K562 (cell line): ENCODE results near the gene HCRT. TPM values are rescaled to one million over a fixed set of nuclear protein-coding genes. Genes with fewer than 3 reads are reported as not detected.

Source experiments
- BCOR ChIP-seq: fragments of 450-650 bp; IDR thresholded peaks from 2 replicates; pipeline ENCODE4 v1.6.1; 2016
- CHCHD3 ChIP-seq: fragments of 250-450 bp; sonication (Bioruptor Pico); IDR thresholded peaks from 2 replicates; pipeline ENCODE4 v2.1.2; 2022; ENCODE audit warnings: mild to moderate bottlenecking
- EHMT2 ChIP-seq: fragments of 450-650 bp; IDR thresholded peaks from 2 replicates; pipeline ENCODE4 v1.6.1; 2018; ENCODE audit warnings: antibody characterized with exemption
- ELF2 ChIP-seq: fragments of 250-450 bp; sonication (Bioruptor Pico); IDR thresholded peaks from 2 replicates; pipeline ENCODE4 v1.5.0; 2021; ENCODE audit warnings: mild to moderate bottlenecking
- GATAD2A ChIP-seq: fragments of 450-650 bp; IDR thresholded peaks from 2 replicates; pipeline ENCODE4 v1.6.1; 2017
- HLTF ChIP-seq: fragments of 450-650 bp; IDR thresholded peaks from 2 replicates; pipeline ENCODE4 v1.6.1; 2016
- LCOR ChIP-seq: sonication (generic); formaldehyde crosslinking; IDR thresholded peaks from 2 replicates; pipeline ENCODE4 v1.8.0; 2022; ENCODE audit warnings: mild to moderate bottlenecking, missing genetic modification reagents
- NFE2 ChIP-seq: IDR thresholded peaks from 2 replicates; pipeline ENCODE4 v1.6.1; 2014; ENCODE audit warnings: antibody characterized with exemption, low read depth
- NKRF ChIP-seq: fragments of 450-650 bp; IDR thresholded peaks from 2 replicates; pipeline ENCODE4 v1.6.1; 2016; ENCODE audit warnings: borderline replicate concordance
- POLR2B ChIP-seq: fragments of 450-650 bp; IDR thresholded peaks from 2 replicates; pipeline ENCODE4 v1.6.1; 2018; ENCODE audit warnings: low read depth; ENCODE audit not compliant: partially characterized antibody
- RAD21 ChIP-seq, 2 experiments: fragments of 250-450 bp in 1 of 2; fragments of 450-650 bp in 1 of 2; sonication (Bioruptor Pico) in 1 of 2; formaldehyde crosslinking in 1 of 2; IDR thresholded peaks in 1 of 2; conservative IDR thresholded peaks in 1 of 2; 2 replicates each; pipeline versions ENCODE4 v1.4.0 to v1.8.0; 2020 to 2022; ENCODE audit warnings: mild to moderate bottlenecking in 2 of 2, moderate library complexity in 1 of 2
- SMARCC2 ChIP-seq: fragments of 450-650 bp; IDR thresholded peaks from 2 replicates; pipeline ENCODE4 v1.6.1; 2017; ENCODE audit warnings: antibody characterized with exemption, moderate library complexity, mild to moderate bottlenecking, low read depth
- TBP ChIP-seq: optimal IDR thresholded peaks from 2 replicates; pipeline ENCODE3; 2011; ENCODE audit warnings: low read depth, low read length, improper control_type of control experiment
- polyA plus RNA-seq, 8 experiments: library from polyadenylated mRNA; depleted of rRNA in 4 of 8; stranded (reverse) in 5 of 8; unstranded in 3 of 8; fragments of >200 nt; fragmentation: Nextera tagmentation in 2 of 8; fragmentation: Illumina TruSeq in 1 of 8; extraction: Ambion mirVana in 2 of 8; extraction: Trizol in 1 of 8; gene quantifications; 2 replicates each; pipeline versions ENCODE4 v1.2.1 to v1.2.3, GENCODE V29; 2011 to 2014; ENCODE audit warnings: inconsistent platforms in 1 of 8, missing spikeins in 1 of 8
- total RNA-seq, 7 experiments: library from RNA; depleted of rRNA in 6 of 7; stranded (reverse); fragments of >200 nt in 6 of 7; fragmentation: Illumina TruSeq in 2 of 7; extraction: Trizol in 2 of 7; gene quantifications; 2 replicates each; pipeline versions ENCODE4 v1.2.1 to v1.2.3, GENCODE V29; 2011 to 2021; ENCODE audit warnings: low replicate concordance in 1 of 7
- TF ChIP-seq, protein P1 (sequence below), 2 experiments: fragments of 450-650 bp; IDR thresholded peaks; 2 replicates each; pipeline ENCODE4 v1.6.1; 2016
- TF ChIP-seq, protein P2 (sequence below): fragments of 450-650 bp; IDR thresholded peaks from 2 replicates; pipeline ENCODE4 v1.6.1; 2018; ENCODE audit warnings: mild to moderate bottlenecking, low read depth; ENCODE audit not compliant: partially characterized antibody

HCRT gene
- total and polyA plus RNA-seq, 9 of the 15 experiments (the other 6 are each of a cell fraction or from before 2014, with no cell fraction given), result not detected

DNA sequence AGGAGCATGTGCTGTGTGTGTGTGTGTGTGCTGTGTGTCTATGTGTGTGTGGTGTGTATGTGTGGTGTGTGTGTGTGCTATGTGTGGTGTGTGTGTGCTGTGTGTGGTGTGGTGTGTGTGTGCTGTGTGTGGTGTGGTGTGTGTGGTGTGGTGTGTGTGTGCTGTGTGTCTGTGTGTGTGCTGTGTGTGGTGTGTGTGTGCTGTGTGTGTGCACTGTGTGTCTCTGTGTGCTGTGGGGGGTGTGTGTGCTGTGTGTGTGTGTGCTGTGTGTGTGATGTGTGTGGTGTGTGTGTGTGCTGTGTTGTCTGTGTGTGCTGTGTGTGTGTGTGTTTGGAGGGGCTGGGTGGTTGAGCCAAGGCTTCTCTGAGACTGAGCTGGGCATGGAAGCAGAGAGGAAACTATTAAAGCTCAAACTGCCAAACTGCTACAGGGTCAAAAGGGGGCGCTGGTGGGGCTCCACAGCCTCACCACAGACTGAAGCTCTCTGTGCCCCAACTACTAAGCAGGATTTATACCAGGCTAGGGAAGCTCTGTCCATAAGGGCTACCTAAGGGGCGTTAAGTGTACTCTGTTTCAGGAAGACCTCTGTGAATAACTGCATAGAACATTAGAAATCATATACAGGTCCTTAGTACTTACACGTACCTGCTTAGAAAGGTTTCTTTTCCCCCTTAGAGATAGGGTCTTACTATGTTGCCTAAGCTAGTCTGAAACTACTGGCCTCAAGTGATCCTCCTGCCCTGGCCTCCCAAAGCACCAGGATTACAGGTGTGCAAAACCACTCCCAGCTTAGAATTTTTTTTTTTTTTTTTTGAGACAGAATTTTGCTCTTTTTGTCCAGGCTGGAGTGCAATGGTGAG lies 36.9 kb upstream of the HCRT start (continued):
- TF ChIP-seq NKRF (peak; percentile 68; the same call in 1 of the 2 replicates), RAD21 (CRISPR knock-in tag; conservative IDR thresholded peaks at IDR 0.05 in 1 of 2, IDR thresholded peaks at IDR 0.05 in 1 of 2) (peak; percentile 63 to 75), EHMT2 (peak; percentile 58; the same call in 1 of the 2 replicates), LCOR (CRISPR knock-in tag) (no peak), CHCHD3 (no peak), NFE2 (no peak), GATAD2A (no peak), ELF2 (CRISPR knock-in tag) (no peak), BCOR (peak; percentile 49), POLR2B (peak; percentile 52), TBP (no peak), HLTF (peak; percentile 90), SMARCC2 (no peak)
- TF ChIP-seq, protein P1, sequence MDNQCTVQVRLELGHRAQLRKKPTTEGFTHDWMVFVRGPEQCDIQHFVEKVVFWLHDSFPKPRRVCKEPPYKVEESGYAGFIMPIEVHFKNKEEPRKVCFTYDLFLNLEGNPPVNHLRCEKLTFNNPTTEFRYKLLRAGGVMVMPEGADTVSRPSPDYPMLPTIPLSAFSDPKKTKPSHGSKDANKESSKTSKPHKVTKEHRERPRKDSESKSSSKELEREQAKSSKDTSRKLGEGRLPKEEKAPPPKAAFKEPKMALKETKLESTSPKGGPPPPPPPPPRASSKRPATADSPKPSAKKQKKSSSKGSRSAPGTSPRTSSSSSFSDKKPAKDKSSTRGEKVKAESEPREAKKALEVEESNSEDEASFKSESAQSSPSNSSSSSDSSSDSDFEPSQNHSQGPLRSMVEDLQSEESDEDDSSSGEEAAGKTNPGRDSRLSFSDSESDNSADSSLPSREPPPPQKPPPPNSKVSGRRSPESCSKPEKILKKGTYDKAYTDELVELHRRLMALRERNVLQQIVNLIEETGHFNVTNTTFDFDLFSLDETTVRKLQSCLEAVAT (IDR thresholded peaks at IDR 0.05), result peak; percentile 56 to 72; a peak in 1 of 4 replicates
- TF ChIP-seq, protein P2, sequence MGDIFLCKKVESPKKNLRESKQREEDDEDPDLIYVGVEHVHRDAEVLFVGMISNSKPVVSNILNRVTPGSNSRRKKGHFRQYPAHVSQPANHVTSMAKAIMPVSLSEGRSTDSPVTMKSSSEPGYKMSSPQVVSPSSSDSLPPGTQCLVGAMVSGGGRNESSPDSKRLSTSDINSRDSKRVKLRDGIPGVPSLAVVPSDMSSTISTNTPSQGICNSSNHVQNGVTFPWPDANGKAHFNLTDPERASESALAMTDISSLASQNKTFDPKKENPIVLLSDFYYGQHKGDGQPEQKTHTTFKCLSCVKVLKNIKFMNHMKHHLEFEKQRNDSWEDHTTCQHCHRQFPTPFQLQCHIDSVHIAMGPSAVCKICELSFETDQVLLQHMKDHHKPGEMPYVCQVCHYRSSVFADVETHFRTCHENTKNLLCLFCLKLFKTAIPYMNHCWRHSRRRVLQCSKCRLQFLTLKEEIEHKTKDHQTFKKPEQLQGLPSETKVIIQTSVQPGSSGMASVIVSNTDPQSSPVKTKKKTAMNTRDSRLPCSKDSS, result peak; percentile 53
